Thyroid gland (tissue), 4 donors: ENCODE measurements around the gene NR2C1.

Experiments used
- POLR2A ChIP-seq, 2 donors: fragments of 450-650 bp; IDR thresholded peaks; one replicate each; pipeline ENCODE4 v1.6.1; 2017; ENCODE audit warnings: antibody characterized with exemption in 2 of 2, mild to moderate bottlenecking in 2 of 2, moderate library complexity in 1 of 2
- TF ChIP-seq, protein P1 (sequence below), 6 experiments: fragments of 200-600 bp in 3 of 6; fragments of 450-650 bp in 3 of 6; sonication (generic) in 3 of 6; IDR thresholded peaks; one replicate each; pipeline ENCODE4 v1.5.1; 2016 to 2019; ENCODE audit warnings: antibody characterized with exemption in 6 of 6, mild to moderate bottlenecking in 2 of 6, inconsistent platforms in 1 of 6, moderate library complexity in 1 of 6

DNA sequence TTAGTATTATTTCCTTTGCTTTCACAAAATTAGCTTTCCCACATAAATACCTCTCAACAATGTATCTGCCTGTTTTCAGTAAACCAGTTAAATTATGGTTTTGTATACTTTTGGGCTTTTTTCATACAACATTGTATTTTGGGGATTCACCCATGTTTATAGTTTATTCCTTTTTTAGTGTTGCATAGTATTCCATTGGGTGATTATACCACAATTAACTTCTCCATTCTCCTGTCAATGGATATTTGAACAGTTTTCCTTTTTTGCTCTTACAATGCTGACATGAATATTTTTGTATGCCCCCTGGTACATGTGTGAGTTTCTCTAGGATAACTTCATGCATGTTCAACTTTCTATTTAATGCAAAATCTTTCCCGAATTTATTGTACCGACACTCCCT lies 57.3 kb downstream of the NR2C1 start:
- TF ChIP-seq, protein P1, sequence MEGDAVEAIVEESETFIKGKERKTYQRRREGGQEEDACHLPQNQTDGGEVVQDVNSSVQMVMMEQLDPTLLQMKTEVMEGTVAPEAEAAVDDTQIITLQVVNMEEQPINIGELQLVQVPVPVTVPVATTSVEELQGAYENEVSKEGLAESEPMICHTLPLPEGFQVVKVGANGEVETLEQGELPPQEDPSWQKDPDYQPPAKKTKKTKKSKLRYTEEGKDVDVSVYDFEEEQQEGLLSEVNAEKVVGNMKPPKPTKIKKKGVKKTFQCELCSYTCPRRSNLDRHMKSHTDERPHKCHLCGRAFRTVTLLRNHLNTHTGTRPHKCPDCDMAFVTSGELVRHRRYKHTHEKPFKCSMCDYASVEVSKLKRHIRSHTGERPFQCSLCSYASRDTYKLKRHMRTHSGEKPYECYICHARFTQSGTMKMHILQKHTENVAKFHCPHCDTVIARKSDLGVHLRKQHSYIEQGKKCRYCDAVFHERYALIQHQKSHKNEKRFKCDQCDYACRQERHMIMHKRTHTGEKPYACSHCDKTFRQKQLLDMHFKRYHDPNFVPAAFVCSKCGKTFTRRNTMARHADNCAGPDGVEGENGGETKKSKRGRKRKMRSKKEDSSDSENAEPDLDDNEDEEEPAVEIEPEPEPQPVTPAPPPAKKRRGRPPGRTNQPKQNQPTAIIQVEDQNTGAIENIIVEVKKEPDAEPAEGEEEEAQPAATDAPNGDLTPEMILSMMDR (IDR thresholded peaks at IDR 0.05), result no peak
- no peak for TF ChIP-seq POLR2A (IDR thresholded peaks at IDR 0.05)
